ENCODE results near the gene COIL.
"Not testable (repeated sequence)": the region's sequence is repeated elsewhere in the genome, so short reads cannot be mapped to it uniquely, and the experiment has no call there.

COIL gene

GRCh38 chr17:56960596-56961538 is at the start of gene COIL:
COIL (minus strand) TSS chr17:56961050; CDS start chr17:56961019, 31 bp downstream.
- peak; percentile 93 for DNase-seq

GRCh38 chr17:57010487-57010886 is 49.6 kb upstream of the COIL start:
- no peak for DNase-seq

- no peak for DNase-seq
These were observed 49.0 kb upstream of the COIL start for GRCh38 chr17:57009737-57010445.

GRCh38 chr17:57008958-57009357 is 48.1 kb upstream of the COIL start:
- DNase-seq, result no peak

- no peak for DNase-seq
These were observed 45.2 kb upstream of the COIL start for GRCh38 chr17:57006040-57006439.

GRCh38 chr17:57004944-57005579 is 44.2 kb upstream of the COIL start:
- no peak for DNase-seq

GRCh38 chr17:57002904-57003303 is 42.1 kb upstream of the COIL start:
- DNase-seq, result no peak

- no peak for DNase-seq
These were observed 40.7 kb upstream of the COIL start for GRCh38 chr17:57001541-57001940.

GRCh38 chr17:56997313-56997712 is 36.5 kb upstream of the COIL start:
- DNase-seq, result no peak

- DNase-seq, result no peak
These were observed 34.9 kb upstream of the COIL start for GRCh38 chr17:56995766-56996165.

- no peak for DNase-seq
These were observed 33.4 kb upstream of the COIL start for GRCh38 chr17:56994009-56994792.

GRCh38 chr17:56992364-56992763 is 31.5 kb upstream of the COIL start:
- no peak for DNase-seq

- no peak for DNase-seq
These were observed 28.2 kb upstream of the COIL start for GRCh38 chr17:56988901-56989572.

GRCh38 chr17:56987283-56987834 is 26.5 kb upstream of the COIL start:
- no peak for DNase-seq

GRCh38 chr17:56985371-56986162 is 24.7 kb upstream of the COIL start:
- no peak for DNase-seq

- no peak for DNase-seq
These were observed 22.5 kb upstream of the COIL start for GRCh38 chr17:56983366-56983765.

- DNase-seq, result no peak
These were observed 21.5 kb upstream of the COIL start for GRCh38 chr17:56982312-56982711.

- not testable (repeated sequence) for DNase-seq
These were observed 19.7 kb upstream of the COIL start for GRCh38 chr17:56980526-56980925.

- DNase-seq, result no peak
These were observed 18.2 kb upstream of the COIL start for GRCh38 chr17:56979091-56979480.

GRCh38 chr17:56978441-56979090 is 17.7 kb upstream of the COIL start:
- no peak for DNase-seq

All from left hindlimb (tissue), 1 donor.